Adrenal gland (tissue), 12 donors: ENCODE data around the gene MIPOL1. TPM values are rescaled to one million over a fixed set of nuclear protein-coding genes. Genes with fewer than 3 reads are reported as not detected.

Experiments used
- DNase-seq, 7 donors: peaks; one replicate each; pipeline ENCODE4 v3.0.0-alpha.2; 2019 to 2020
- H3K27ac ChIP-seq, 5 donors: fragments of 200-600 bp; sonication (generic) in 4 of 5; 1 replicate in 3 of 5; 2 replicates in 2 of 5; pipeline versions ENCODE4 v1.5.1 to v1.8.0; 2016 to 2020; ENCODE audit warnings: mild to moderate bottlenecking in 1 of 5
- H3K27me3 ChIP-seq: fragments of 200-600 bp; 2 replicates; pipeline ENCODE4 v1.8.0; 2021
- H3K36me3 ChIP-seq, 2 donors: fragments of 200-600 bp; replicated peaks in 1 of 2; 1 replicate in 1 of 2; 2 replicates in 1 of 2; pipeline versions ENCODE4 v1.5.1 to v1.8.0; 2018 to 2022
- H3K4me1 ChIP-seq, 2 donors: fragments of 200-600 bp; replicated peaks in 1 of 2; 1 replicate in 1 of 2; 2 replicates in 1 of 2; pipeline versions ENCODE4 v1.5.1 to v1.8.0; 2018 to 2021
- H3K4me3 ChIP-seq, 4 donors: fragments of 200-600 bp; sonication (generic) in 3 of 4; one replicate each; pipeline ENCODE4 v1.5.1; 2016 to 2018
- H3K9me3 ChIP-seq, 3 donors: fragments of 200-600 bp; sonication (generic) in 1 of 3; replicated peaks in 1 of 3; 1 replicate in 2 of 3; 2 replicates in 1 of 3; pipeline versions ENCODE4 v1.5.1 to v1.8.0; 2016 to 2021
- CTCF ChIP-seq, 6 experiments: fragments of 450-650 bp in 4 of 6; fragments of 200-600 bp in 2 of 6; sonication (generic) in 1 of 6; IDR thresholded peaks; 1 replicate in 5 of 6; 2 replicates in 1 of 6; pipeline versions ENCODE4 v1.5.1 to v1.8.0; 2016 to 2021; ENCODE audit warnings: antibody characterized with exemption in 6 of 6, mild to moderate bottlenecking in 2 of 6, moderate library complexity in 1 of 6
- POLR2A ChIP-seq, 2 donors: fragments of 450-650 bp; IDR thresholded peaks; one replicate each; pipeline ENCODE4 v1.6.1; 2017; ENCODE audit warnings: antibody characterized with exemption in 2 of 2, mild to moderate bottlenecking in 2 of 2, moderate library complexity in 1 of 2
- WGBS, 4 donors: extraction: QIAGEN DNeasy Blood & Tissue Kit in 2 of 4; methylation state at CpG; one replicate each; pipeline versions ENCODE4 v1.1.5 to v1.1.7; 2013 to 2017; 5-methylcytosine and 5-hydroxymethylcytosine counted together
- intact Hi-C, 2 donors: fragments of 100-400 bp; cut with DNase I; formaldehyde crosslinking; loops; one replicate each; pipeline versions ENCODE4 v1.14.1 to v1.15.0; 2022 to 2023
- polyA plus RNA-seq, 3 donors: library from polyadenylated mRNA; stranded (reverse); fragments of 200-250 nt in 2 of 3; fragments of 350-450 nt in 1 of 3; fragmentation: Illumina TruSeq in 1 of 3; extraction: RNeasy Lipid Tissue Mini Kit (QIAGEN cat#74804) in 1 of 3; gene quantifications; one replicate each; pipeline ENCODE4 v1.2.3, GENCODE V29; 2013 to 2014
- total RNA-seq, 9 donors: library from RNA; depleted of rRNA in 4 of 9; stranded (reverse); fragments of >200 nt in 4 of 9; fragments of 120-200 nt in 1 of 9; fragmentation: NEBNext Ultra II Directional in 1 of 9; extraction: Animal tissue kit (Norgen Biotek cat#: 25700) in 1 of 9; gene quantifications; one replicate each; pipeline versions ENCODE4 v1.1.0 to v1.2.4, GENCODE V29; 2013 to 2023
- donor health status: healthy with polysubstance abuse.
- donor health status: Bipolar disorder and iron deficiency.
- donor health status: DM: yes; HTN: yes; CAD: no.
- donor health status: DM: no; HTN: no; CAD: no.
- donor health status: DM: no; HTN: no; CAD: no.
- donor health status: DM: yes; HTN: yes; CAD: no.

MIPOL1 gene
- total and polyA plus RNA-seq, 12 donors = 2.6 to 19.1 (median 7.8) TPM

- no peaks in the 10 kb centered on the region for H3K36me3 ChIP-seq
- no peak overlapping the region for H3K4me3 ChIP-seq
- TF ChIP-seq CTCF (IDR thresholded peaks at IDR 0.05) (no peak), POLR2A (IDR thresholded peaks at IDR 0.05) (no peak)
- H3K9me3 ChIP-seq = no peaks in the 10 kb centered on the region
- no peaks in the 10 kb centered on the region for H3K27me3 ChIP-seq
- no peaks in the 10 kb centered on the region for H3K4me1 ChIP-seq
- 82 to 91% (median 88%) methylated on average over 3 of the region's 3 CpGs for WGBS, 4 donors
- no peak for DNase-seq
- no peak overlapping the region for H3K27ac ChIP-seq
- intact Hi-C loops = no loop called here
Observed at GRCh38 chr14:37512173-37512572, 314.4 kb downstream of the MIPOL1 start.

GRCh38 chr14:37515771-37516170 is 318.0 kb downstream of the MIPOL1 start:
- no peaks in the 10 kb centered on the region for H3K4me1 ChIP-seq
- TF ChIP-seq CTCF (IDR thresholded peaks at IDR 0.05) = no peak
- no peak for TF ChIP-seq POLR2A (IDR thresholded peaks at IDR 0.05)
- no peaks in the 10 kb centered on the region for H3K27me3 ChIP-seq
- H3K4me3 ChIP-seq = no peak overlapping the region
- no peaks in the 10 kb centered on the region for H3K9me3 ChIP-seq
- H3K36me3 ChIP-seq = no peaks in the 10 kb centered on the region
- DNase-seq = no peak
- 75 to 86% (median 80%) methylated on average over 3 of the region's 3 CpGs for WGBS, 4 donors
- no peak overlapping the region for H3K27ac ChIP-seq
- intact Hi-C loops = no loop called here

GRCh38 chr14:37526994-37527393 is 329.3 kb downstream of the MIPOL1 start:
- Histone ChIP-seq H3K27ac (no peak overlapping the region), H3K4me1 (no peaks in the 10 kb centered on the region), H3K36me3 (no peaks in the 10 kb centered on the region), H3K9me3 (no peaks in the 10 kb centered on the region), H3K4me3 (no peak overlapping the region), H3K27me3 (no peaks in the 10 kb centered on the region)
- WGBS, 4 donors = 73 to 97% (median 90%) methylated on average over 2 of the region's 2 CpGs
- intact Hi-C loops = no loop called here
- TF ChIP-seq CTCF (IDR thresholded peaks at IDR 0.05) = no peak
- TF ChIP-seq POLR2A (IDR thresholded peaks at IDR 0.05) = no peak
- no peak for DNase-seq

- whole genome bisulfite sequencing, 4 donors = 86 to 100% (median 90%) methylated on average over 1 of the region's 1 CpG
- Histone ChIP-seq H3K4me3 (no peak overlapping the region), H3K9me3 (no peaks in the 10 kb centered on the region), H3K36me3 (no peaks in the 10 kb centered on the region), H3K27ac (no peak overlapping the region), H3K4me1 (no peaks in the 10 kb centered on the region), H3K27me3 (no peaks in the 10 kb centered on the region)
- no peak for DNase-seq
- TF ChIP-seq CTCF (IDR thresholded peaks at IDR 0.05) (no peak), POLR2A (IDR thresholded peaks at IDR 0.05) (no peak)
- intact Hi-C loops = no loop called here
Observed at GRCh38 chr14:37539992-37540391, 342.3 kb downstream of the MIPOL1 start.
